Activated CD8-positive, alpha-beta T cell treated with anti-CD3 and anti-CD28 coated beads for 36 hours (primary cell): ENCODE measurements around the gene C1orf174. TPM values are rescaled to one million over a fixed set of nuclear protein-coding genes. Genes with fewer than 3 reads are reported as not detected.

ENCODE experiments used
- ATAC-seq: fragments of 200-7000 bp; cut with Tn5 transposase; one replicate; pipeline ENCODE4 v1.10.0; 2021; ENCODE audit warnings: mild to moderate bottlenecking, moderate library complexity
- CTCF ChIA-PET: fragments of 350-600 bp; sonication (Branson Sonifier 250); formaldehyde crosslinking; loops from one replicate; lab custom pipeline; 2021; ENCODE audit warnings: antibody characterized with exemption; lab: Charles Lee
- POLR2A ChIA-PET: fragments of 350-600 bp; sonication (Branson Sonifier 250); formaldehyde crosslinking; loops from one replicate; lab custom pipeline; 2021; ENCODE audit warnings: antibody characterized with exemption; lab: Charles Lee
- DNase-seq: peaks from one replicate; pipeline ENCODE4 v3.0.0-alpha.2; 2020
- H3K27ac Mint-ChIP-seq: one replicate; pipeline ENCODE4 v1.8.0; 2021; ENCODE audit warnings: mild to moderate bottlenecking, mixed read lengths
- H3K27me3 Mint-ChIP-seq: one replicate; pipeline ENCODE4 v1.8.0; 2021; ENCODE audit warnings: mixed read lengths
- H3K36me3 Mint-ChIP-seq: one replicate; pipeline ENCODE4 v1.8.0; 2021; ENCODE audit warnings: low read depth, mixed read lengths
- H3K4me1 Mint-ChIP-seq: one replicate; pipeline ENCODE4 v1.8.0; 2021; ENCODE audit warnings: low read depth, mixed read lengths
- H3K4me3 Mint-ChIP-seq: one replicate; pipeline ENCODE4 v1.8.0; 2021; ENCODE audit warnings: mild to moderate bottlenecking, moderate library complexity, mixed read lengths
- H3K9me3 Mint-ChIP-seq: one replicate; pipeline ENCODE4 v1.8.0; 2021; ENCODE audit warnings: mixed read lengths
- intact Hi-C: fragments of 100-400 bp; cut with micrococcal nuclease; formaldehyde crosslinking; loops from one replicate; pipeline ENCODE4 v1.10.0; 2022
- total RNA-seq, 2 experiments: library from RNA; stranded (reverse); gene quantifications; one replicate each; pipeline ENCODE4 v1.2.3, GENCODE V29; 2021
- TF ChIP-seq, protein P1 (sequence below): fragments of 200-600 bp; IDR thresholded peaks from one replicate; pipeline ENCODE4 v1.8.0; 2022; ENCODE audit warnings: antibody characterized with exemption, mild to moderate bottlenecking

Gene C1orf174
- total RNA-seq, 2 experiments from 2014 or later = 43.7 to 44.0 TPM

- POLR2A ChIA-PET = no interaction called here
- no peaks in the 10 kb centered on the region for H3K4me1 Mint-ChIP-seq
- intact Hi-C loops = no loop called here
- DNase-seq (no peak), ATAC-seq (no peak)
- no peaks in the 10 kb centered on the region for H3K36me3 Mint-ChIP-seq
- CTCF ChIA-PET = no interaction called here
- H3K27ac Mint-ChIP-seq = no peak overlapping the region
- H3K27me3 Mint-ChIP-seq = peaks cover 1% of the 10 kb centered on the region
- H3K4me3 Mint-ChIP-seq = no peak overlapping the region
- peaks cover 9% of the 10 kb centered on the region for H3K9me3 Mint-ChIP-seq
- TF ChIP-seq, protein P1, sequence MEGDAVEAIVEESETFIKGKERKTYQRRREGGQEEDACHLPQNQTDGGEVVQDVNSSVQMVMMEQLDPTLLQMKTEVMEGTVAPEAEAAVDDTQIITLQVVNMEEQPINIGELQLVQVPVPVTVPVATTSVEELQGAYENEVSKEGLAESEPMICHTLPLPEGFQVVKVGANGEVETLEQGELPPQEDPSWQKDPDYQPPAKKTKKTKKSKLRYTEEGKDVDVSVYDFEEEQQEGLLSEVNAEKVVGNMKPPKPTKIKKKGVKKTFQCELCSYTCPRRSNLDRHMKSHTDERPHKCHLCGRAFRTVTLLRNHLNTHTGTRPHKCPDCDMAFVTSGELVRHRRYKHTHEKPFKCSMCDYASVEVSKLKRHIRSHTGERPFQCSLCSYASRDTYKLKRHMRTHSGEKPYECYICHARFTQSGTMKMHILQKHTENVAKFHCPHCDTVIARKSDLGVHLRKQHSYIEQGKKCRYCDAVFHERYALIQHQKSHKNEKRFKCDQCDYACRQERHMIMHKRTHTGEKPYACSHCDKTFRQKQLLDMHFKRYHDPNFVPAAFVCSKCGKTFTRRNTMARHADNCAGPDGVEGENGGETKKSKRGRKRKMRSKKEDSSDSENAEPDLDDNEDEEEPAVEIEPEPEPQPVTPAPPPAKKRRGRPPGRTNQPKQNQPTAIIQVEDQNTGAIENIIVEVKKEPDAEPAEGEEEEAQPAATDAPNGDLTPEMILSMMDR = no peak
Observed at GRCh38 chr1:3930301-3931006, 30.4 kb upstream of the C1orf174 start.

- Mint-ChIP-seq H3K9me3 (peaks cover 9% of the 10 kb centered on the region), H3K4me1 (no peaks in the 10 kb centered on the region), H3K36me3 (no peaks in the 10 kb centered on the region), H3K27me3 (peaks cover 1% of the 10 kb centered on the region), H3K27ac (no peak overlapping the region), H3K4me3 (no peak overlapping the region)
- intact Hi-C loops = no loop called here
- DNase-seq (no peak), ATAC-seq (no peak)
- TF ChIP-seq, protein P1 = no peak
- CTCF ChIA-PET = no interaction called here
- POLR2A ChIA-PET = no interaction called here
Observed at GRCh38 chr1:3929126-3929525, 29.1 kb upstream of the C1orf174 start.

- ChIA-PET POLR2A (no interaction called here), CTCF (no interaction called here)
- TF ChIP-seq, protein P1 = no peak
- no peak for DNase-seq
- intact Hi-C loops = no loop called here
- H3K27ac Mint-ChIP-seq = no peak overlapping the region
- H3K36me3 Mint-ChIP-seq = no peaks in the 10 kb centered on the region
- no peaks in the 10 kb centered on the region for H3K4me1 Mint-ChIP-seq
- H3K9me3 Mint-ChIP-seq = peaks cover 9% of the 10 kb centered on the region
- ATAC-seq = no peak
- H3K4me3 Mint-ChIP-seq = no peak overlapping the region
- H3K27me3 Mint-ChIP-seq = no peaks in the 10 kb centered on the region
Observed at GRCh38 chr1:3928586-3928985, 28.5 kb upstream of the C1orf174 start.

- Mint-ChIP-seq H3K27ac (no peak overlapping the region), H3K27me3 (no peaks in the 10 kb centered on the region), H3K36me3 (no peaks in the 10 kb centered on the region), H3K9me3 (peaks cover 9% of the 10 kb centered on the region), H3K4me1 (peaks cover 9% of the 10 kb centered on the region), H3K4me3 (no peak overlapping the region)
- ChIA-PET CTCF (no interaction called here), POLR2A (interaction anchor here (1.0 kb wide), 1 partner anchor 13 kb away, joined by 3 read pairs; no protein-coding TSS in a partner anchor)
- DNase-seq = no peak
- TF ChIP-seq, protein P1 = no peak
- intact Hi-C loops = no loop called here
- no peak for ATAC-seq
Observed at GRCh38 chr1:3926956-3927355, 26.9 kb upstream of the C1orf174 start.

- H3K4me3 Mint-ChIP-seq = no peak overlapping the region
- H3K36me3 Mint-ChIP-seq = no peaks in the 10 kb centered on the region
- intact Hi-C loops = no loop called here
- TF ChIP-seq, protein P1 = no peak
- POLR2A ChIA-PET = interaction anchor here (0.6 to 1.2 kb wide), 2 partner anchors 84 to 747 kb away, joined by 3 read pairs; no protein-coding TSS in a partner anchor
- no peak for DNase-seq
- peaks cover 1% of the 10 kb centered on the region for H3K27me3 Mint-ChIP-seq
- ATAC-seq = no peak
- peaks cover 12% of the 10 kb centered on the region for H3K4me1 Mint-ChIP-seq
- no peak overlapping the region for H3K27ac Mint-ChIP-seq
- CTCF ChIA-PET = interaction anchor here (1.1 kb wide), 1 partner anchor 15 kb away, joined by 3 read pairs; no protein-coding TSS in a partner anchor
- H3K9me3 Mint-ChIP-seq = peaks cover 9% of the 10 kb centered on the region
Observed at GRCh38 chr1:3925762-3926161, 25.7 kb upstream of the C1orf174 start.
